Muscle layer of colon (tissue), 2 donors: ENCODE data around the gene AWAT1.
"Not testable (repeated sequence)": the region's sequence is repeated elsewhere in the genome, so short reads cannot be mapped to it uniquely, and the experiment has no call there.

Experiments used
- H3K27ac ChIP-seq: one replicate; pipeline ENCODE4 v1.7.0; 2013; ENCODE audit warnings: low read depth, mild to moderate bottlenecking, low read length, moderate library complexity
- H3K27me3 ChIP-seq, 2 donors: one replicate each; pipeline ENCODE4 v1.7.0; 2013; ENCODE audit warnings: low read length in 2 of 2, mild to moderate bottlenecking in 2 of 2; ENCODE audit not compliant: insufficient read depth in 2 of 2, control insufficient read depth in 1 of 2
- H3K36me3 ChIP-seq: one replicate; pipeline ENCODE4 v1.7.0; 2013; ENCODE audit warnings: mild to moderate bottlenecking, low read length; ENCODE audit not compliant: insufficient read depth
- H3K4me1 ChIP-seq: one replicate; pipeline ENCODE4 v1.7.0; 2013; ENCODE audit warnings: mild to moderate bottlenecking, low read length; ENCODE audit not compliant: insufficient read depth
- H3K4me3 ChIP-seq, 2 donors: one replicate each; pipeline ENCODE4 v1.7.0; 2013; ENCODE audit warnings: low read length in 2 of 2, low read depth in 1 of 2, mild to moderate bottlenecking in 1 of 2, moderate library complexity in 1 of 2
- H3K9ac ChIP-seq: one replicate; pipeline ENCODE4 v1.7.0; 2013; ENCODE audit warnings: low read length
- H3K9me3 ChIP-seq: one replicate; pipeline ENCODE4 v1.7.0; 2013; ENCODE audit warnings: mild to moderate bottlenecking, low read length
- donor health status: abdominal sarcoma.
- donor health status: Adenocarcinoma of cecum.

The AWAT1 gene

DNA sequence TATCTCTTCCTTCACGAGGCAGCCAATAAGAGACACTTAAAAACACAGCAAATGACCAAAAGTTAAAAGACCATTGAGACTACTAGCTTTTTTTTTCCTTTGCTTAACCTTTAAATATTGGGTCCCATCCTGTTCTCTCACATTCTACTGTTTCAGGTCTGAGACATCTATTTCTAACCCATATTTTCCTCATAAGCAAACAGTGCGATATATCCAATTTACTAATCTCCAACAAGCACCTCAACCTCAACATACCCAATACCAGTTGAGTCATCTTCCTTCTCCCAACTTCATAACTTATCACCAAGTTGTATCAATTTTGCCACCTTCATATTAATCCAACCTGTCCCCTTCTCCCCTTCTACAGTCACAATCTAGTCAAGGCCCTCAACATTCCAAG is 7.0 kb downstream of the AWAT1 start:
- H3K36me3 ChIP-seq: no peaks in the 10 kb centered on the region
- no peaks in the 10 kb centered on the region for H3K4me1 ChIP-seq
- no peaks in the 10 kb centered on the region for H3K27me3 ChIP-seq
- H3K4me3 ChIP-seq: no peak overlapping the region
- no peak overlapping the region for H3K9ac ChIP-seq
- no peaks in the 10 kb centered on the region for H3K9me3 ChIP-seq
- no peak overlapping the region for H3K27ac ChIP-seq

DNA sequence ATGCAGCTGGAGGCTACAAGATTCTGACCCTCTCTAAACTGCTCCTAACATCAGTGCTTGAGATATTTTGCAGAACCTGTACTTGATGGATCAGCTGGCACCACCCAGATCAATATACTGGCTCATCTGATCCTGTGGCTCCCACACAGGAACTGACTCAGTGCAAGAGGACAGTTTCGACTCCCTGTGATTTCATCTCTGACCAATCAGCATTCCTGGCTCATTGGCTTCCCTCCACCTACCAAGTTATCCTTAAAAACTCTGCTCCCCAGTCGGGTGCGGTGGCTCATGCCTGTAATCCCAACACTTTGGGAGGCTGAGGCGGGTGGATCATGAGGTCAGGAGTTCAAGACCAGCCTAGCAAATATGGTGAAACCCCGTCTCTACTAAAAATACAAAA is 9.1 kb downstream of the AWAT1 start:
- H3K4me3 ChIP-seq, H3K4me1 ChIP-seq, H3K27me3 ChIP-seq, H3K27ac ChIP-seq, H3K9ac ChIP-seq, H3K9me3 ChIP-seq, H3K36me3 ChIP-seq: not testable (repeated sequence)

DNA sequence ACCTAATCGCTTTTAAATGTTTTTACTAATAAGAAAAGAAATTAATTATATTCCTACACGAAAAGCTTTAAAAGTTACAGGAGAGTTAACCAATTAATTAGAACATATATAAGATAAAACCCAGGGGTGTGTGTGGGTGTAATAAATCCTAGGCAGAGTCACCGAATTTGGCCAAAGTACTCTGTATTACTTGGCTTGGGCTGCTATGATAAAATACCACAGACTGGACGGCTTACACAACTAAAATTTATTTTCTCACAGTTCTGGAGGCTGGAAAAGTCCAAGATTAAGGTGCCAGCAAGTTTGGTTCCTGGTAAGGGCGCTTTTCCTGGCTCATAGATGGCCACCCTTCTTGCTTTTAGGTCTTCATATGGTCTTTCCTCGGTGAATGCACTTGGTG is 10.4 kb downstream of the AWAT1 start:
- Histone ChIP-seq H3K4me3 (no peak overlapping the region), H3K27ac (no peak overlapping the region), H3K9me3 (no peaks in the 10 kb centered on the region), H3K27me3 (no peaks in the 10 kb centered on the region), H3K4me1 (no peaks in the 10 kb centered on the region), H3K36me3 (no peaks in the 10 kb centered on the region), H3K9ac (no peak overlapping the region)

GRCh38 chrX:70247252-70247651 is 12.8 kb downstream of the AWAT1 start:
- Histone ChIP-seq H3K9me3 (no peaks in the 10 kb centered on the region), H3K4me1 (no peaks in the 10 kb centered on the region), H3K36me3 (no peaks in the 10 kb centered on the region), H3K27me3 (no peaks in the 10 kb centered on the region), H3K27ac (no peak overlapping the region), H3K9ac (no peak overlapping the region), H3K4me3 (no peak overlapping the region)

DNA sequence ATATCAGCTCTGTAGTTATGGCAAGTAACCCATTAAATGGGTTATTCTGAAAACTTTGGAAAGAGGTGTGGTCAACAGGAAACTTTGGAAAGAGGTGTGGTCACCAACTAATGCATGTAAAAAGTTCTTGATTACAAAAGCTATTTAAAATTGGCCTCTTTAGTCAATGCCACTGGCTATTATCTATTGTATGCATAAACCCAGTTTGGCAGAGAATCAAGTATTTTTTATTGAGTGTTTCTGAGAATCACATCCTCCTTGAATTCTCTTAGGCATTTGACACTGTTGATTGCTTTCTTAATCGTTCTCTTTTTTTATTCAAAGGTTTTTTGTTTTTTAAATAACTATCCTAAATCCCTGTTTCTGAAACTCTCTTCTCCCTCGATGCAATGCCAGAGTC is 18.0 kb downstream of the AWAT1 start:
- H3K4me1 ChIP-seq: no peaks in the 10 kb centered on the region
- no peaks in the 10 kb centered on the region for H3K9me3 ChIP-seq
- no peak overlapping the region for H3K4me3 ChIP-seq
- no peaks in the 10 kb centered on the region for H3K36me3 ChIP-seq
- no peaks in the 10 kb centered on the region for H3K27me3 ChIP-seq
- no peak overlapping the region for H3K27ac ChIP-seq
- H3K9ac ChIP-seq: no peak overlapping the region

- H3K9me3 ChIP-seq: no peaks in the 10 kb centered on the region
- no peaks in the 10 kb centered on the region for H3K27me3 ChIP-seq
- H3K27ac ChIP-seq: no peak overlapping the region
- H3K9ac ChIP-seq: no peak overlapping the region
- no peak overlapping the region for H3K4me3 ChIP-seq
- no peaks in the 10 kb centered on the region for H3K4me1 ChIP-seq
- H3K36me3 ChIP-seq: no peaks in the 10 kb centered on the region
These were observed 19.1 kb downstream of the AWAT1 start for GRCh38 chrX:70253377-70254062.

- Histone ChIP-seq H3K9me3 (no peaks in the 10 kb centered on the region), H3K36me3 (no peaks in the 10 kb centered on the region), H3K4me1 (no peaks in the 10 kb centered on the region), H3K9ac (no peak overlapping the region), H3K4me3 (no peak overlapping the region), H3K27me3 (no peaks in the 10 kb centered on the region), H3K27ac (no peak overlapping the region)
These were observed 19.6 kb downstream of the AWAT1 start for GRCh38 chrX:70254063-70254400.

DNA sequence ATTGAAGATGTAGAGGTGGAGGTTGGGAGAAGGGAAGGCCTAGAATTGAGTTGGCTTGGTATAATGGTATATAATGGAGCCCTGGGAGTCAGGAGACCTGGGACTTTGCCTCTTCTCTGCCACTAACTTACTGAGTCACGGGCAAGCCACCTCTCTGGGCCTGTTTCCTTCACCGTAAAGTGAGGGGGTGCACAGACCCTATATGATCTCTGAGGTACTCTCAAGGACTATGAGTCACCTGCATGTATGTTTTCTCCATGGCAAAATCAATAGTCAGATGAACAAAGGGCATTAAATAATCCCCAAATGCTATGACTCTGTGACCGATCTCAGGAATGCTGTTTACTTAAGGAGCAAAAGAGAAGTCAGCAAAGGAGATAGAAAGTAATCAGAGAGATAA is 20.5 kb downstream of the AWAT1 start:
- no peaks in the 10 kb centered on the region for H3K9me3 ChIP-seq
- H3K4me3 ChIP-seq: no peak overlapping the region
- no peaks in the 10 kb centered on the region for H3K27me3 ChIP-seq
- no peaks in the 10 kb centered on the region for H3K36me3 ChIP-seq
- H3K27ac ChIP-seq: no peak overlapping the region
- H3K9ac ChIP-seq: no peak overlapping the region
- no peaks in the 10 kb centered on the region for H3K4me1 ChIP-seq

DNA sequence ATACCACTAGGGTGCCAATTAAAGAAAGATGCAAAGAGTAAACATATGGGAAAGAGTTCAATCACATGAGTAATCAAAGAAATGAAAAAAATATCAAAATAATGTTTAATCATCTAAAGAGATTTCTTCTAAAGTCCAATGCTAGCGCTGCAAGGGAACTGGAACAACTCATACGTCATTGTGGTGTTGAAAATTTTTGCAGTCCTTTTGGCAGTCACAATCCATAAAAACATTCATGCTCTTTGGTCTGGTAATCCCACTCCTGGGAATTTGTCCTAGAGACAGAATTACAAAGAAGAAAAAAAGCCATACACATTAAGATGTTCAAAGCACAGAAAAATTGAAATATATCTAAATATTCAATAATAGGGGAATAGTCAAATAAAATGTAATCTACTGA is 21.0 kb downstream of the AWAT1 start:
- Histone ChIP-seq H3K36me3 (no peaks in the 10 kb centered on the region), H3K4me1 (no peaks in the 10 kb centered on the region), H3K27ac (no peak overlapping the region), H3K9ac (no peak overlapping the region), H3K4me3 (no peak overlapping the region), H3K27me3 (no peaks in the 10 kb centered on the region), H3K9me3 (no peaks in the 10 kb centered on the region)

- Histone ChIP-seq H3K9me3 (no peaks in the 10 kb centered on the region), H3K27me3 (no peaks in the 10 kb centered on the region), H3K4me1 (no peaks in the 10 kb centered on the region), H3K36me3 (no peaks in the 10 kb centered on the region), H3K27ac (no peak overlapping the region), H3K9ac (no peak overlapping the region), H3K4me3 (no peak overlapping the region)
These were observed 23.2 kb downstream of the AWAT1 start for GRCh38 chrX:70257423-70258288.

GRCh38 chrX:70260104-70260503 is 25.6 kb downstream of the AWAT1 start, which contains the start of gene P2RY4:
Gene P2RY4 (minus strand): TSS chrX:70260204. CDS start chrX:70259624, 580 bp downstream.
- H3K27ac ChIP-seq: no peak within 1 kb of the TSS
- H3K36me3 ChIP-seq: no peaks in the 10 kb centered on the region
- H3K9me3 ChIP-seq: no peaks in the 10 kb centered on the region
- H3K4me3 ChIP-seq: no peak within 1 kb of the TSS
- H3K9ac ChIP-seq: no peak within 1 kb of the TSS
- no peaks in the 10 kb centered on the region for H3K4me1 ChIP-seq
- H3K27me3 ChIP-seq: no peaks in the 10 kb centered on the region
